PFSK-1 (cell line): ENCODE data around the gene NTM.

Source experiments
- POLR2AphosphoS5 ChIP-seq: IDR thresholded peaks from 2 replicates; pipeline ENCODE4 v1.6.1; 2012; ENCODE audit warnings: low read depth, mild to moderate bottlenecking, control low read depth, low read length, moderate library complexity
- TAF1 ChIP-seq: IDR thresholded peaks from 2 replicates; pipeline ENCODE4 v1.6.1; 2012; ENCODE audit warnings: low read length, control low read depth, borderline replicate concordance; ENCODE audit not compliant: insufficient read depth

DNA sequence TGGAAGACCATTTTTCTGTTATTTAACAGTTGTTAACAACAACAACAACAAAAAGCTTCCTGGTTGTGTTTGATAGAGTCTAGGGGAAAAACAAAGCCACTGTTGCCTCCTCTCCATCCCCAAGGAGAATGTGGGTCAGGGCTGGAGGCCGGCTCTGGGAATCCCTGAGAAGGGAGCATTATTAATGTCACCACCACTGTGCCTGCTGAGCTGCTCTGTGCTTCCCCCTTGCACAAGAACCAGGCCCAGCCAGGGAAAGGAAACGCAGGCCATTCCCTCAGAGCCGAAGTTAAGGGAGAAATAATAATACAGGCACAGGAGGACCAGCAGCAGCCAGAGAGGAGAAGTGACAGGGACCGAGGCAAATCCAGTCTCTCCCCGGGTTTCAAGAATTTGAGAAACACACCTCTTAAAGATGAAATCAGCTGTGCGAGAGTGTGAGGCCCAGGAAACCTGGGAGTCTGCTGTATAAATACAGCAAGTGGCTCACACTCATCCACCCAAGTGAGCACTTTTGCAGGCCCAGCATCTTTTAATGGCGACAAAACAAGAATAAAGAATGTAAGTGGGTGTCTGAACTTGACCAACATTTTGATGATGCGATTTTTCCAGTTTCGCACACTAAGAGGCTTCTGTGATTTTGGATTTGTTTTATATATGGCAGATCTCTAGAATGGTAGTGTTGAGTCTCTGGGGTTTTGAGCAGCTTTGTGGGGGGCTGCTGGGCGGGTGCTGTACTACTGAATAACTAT lies 539.2 kb downstream of the NTM start:
- no peak for TF ChIP-seq POLR2AphosphoS5
- TF ChIP-seq TAF1, result no peak
